Measurements from ENCODE around the gene SOS1. TPM values are rescaled to one million over a fixed set of nuclear protein-coding genes. Genes with fewer than 3 reads are reported as not detected.

Gene SOS1
- total and polyA plus RNA-seq, 2 of the 13 experiments (the other 11 are each of a cell fraction or from before 2014, with no cell fraction given) = 20.8 to 60.4 TPM

DNA sequence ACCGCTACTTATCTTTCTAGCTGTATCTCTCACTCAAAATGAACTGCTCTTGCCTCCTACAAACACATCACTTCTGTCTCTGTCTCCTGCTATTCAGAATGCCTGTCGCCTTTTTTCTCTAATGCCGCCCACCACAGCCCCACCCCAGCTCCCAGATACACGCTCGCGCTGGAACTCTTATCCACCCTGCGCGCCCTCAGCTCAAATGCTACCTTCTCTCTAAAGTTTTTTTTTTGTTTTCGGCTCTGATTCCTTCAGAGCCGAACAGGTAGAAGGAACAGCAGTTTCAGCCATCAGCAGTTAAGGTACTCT lies 3.9 kb upstream of the SOS1 start (continued):
- no peak for TF ChIP-seq NONO (IDR thresholded peaks at IDR 0.05)
- TF ChIP-seq NONO (CRISPR knock-in tag; conservative IDR thresholded peaks at IDR 0.05) = no peak
- TF ChIP-seq CENPT (CRISPR knock-in tag; IDR thresholded peaks at IDR 0.05; ENCODE audit: low read depth) = no peak
- no peak for TF ChIP-seq ZNF780A (CRISPR knock-in tag; IDR thresholded peaks at IDR 0.05)
- no peak for TF ChIP-seq IKZF1 (IDR thresholded peaks at IDR 0.05)
- TF ChIP-seq RBM22 (optimal IDR thresholded peaks at IDR 0.05; ENCODE audit: low read length) = no peak
- TF ChIP-seq ESRRA (CRISPR knock-in tag; IDR thresholded peaks at IDR 0.05; ENCODE audit: low read depth) = no peak
- TF ChIP-seq ZC3H4 (CRISPR knock-in tag; IDR thresholded peaks at IDR 0.05; ENCODE audit: borderline replicate concordance) = 0 out of 2 replicates have a peak, but pooled peaks have one; percentile 15
- TF ChIP-seq, protein P1, sequence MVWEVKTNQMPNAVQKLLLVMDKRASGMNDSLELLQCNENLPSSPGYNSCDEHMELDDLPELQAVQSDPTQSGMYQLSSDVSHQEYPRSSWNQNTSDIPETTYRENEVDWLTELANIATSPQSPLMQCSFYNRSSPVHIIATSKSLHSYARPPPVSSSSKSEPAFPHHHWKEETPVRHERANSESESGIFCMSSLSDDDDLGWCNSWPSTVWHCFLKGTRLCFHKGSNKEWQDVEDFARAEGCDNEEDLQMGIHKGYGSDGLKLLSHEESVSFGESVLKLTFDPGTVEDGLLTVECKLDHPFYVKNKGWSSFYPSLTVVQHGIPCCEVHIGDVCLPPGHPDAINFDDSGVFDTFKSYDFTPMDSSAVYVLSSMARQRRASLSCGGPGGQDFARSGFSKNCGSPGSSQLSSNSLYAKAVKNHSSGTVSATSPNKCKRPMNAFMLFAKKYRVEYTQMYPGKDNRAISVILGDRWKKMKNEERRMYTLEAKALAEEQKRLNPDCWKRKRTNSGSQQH (CRISPR knock-in tag; IDR thresholded peaks at IDR 0.05; ENCODE audit: low read depth) = no peak
- no peak for TF ChIP-seq TOPORS (CRISPR knock-in tag; IDR thresholded peaks at IDR 0.05)
- 0 out of 2 replicates have a peak, but pooled peaks have one; percentile 20 for TF ChIP-seq FLYWCH1 (CRISPR knock-in tag; IDR thresholded peaks at IDR 0.05)
- TF ChIP-seq ZNF180 (CRISPR knock-in tag; IDR thresholded peaks at IDR 0.05; ENCODE audit: borderline replicate concordance, low read depth) = 0 out of 2 replicates have a peak, but pooled peaks have one; percentile 27
- TF ChIP-seq, protein P2, sequence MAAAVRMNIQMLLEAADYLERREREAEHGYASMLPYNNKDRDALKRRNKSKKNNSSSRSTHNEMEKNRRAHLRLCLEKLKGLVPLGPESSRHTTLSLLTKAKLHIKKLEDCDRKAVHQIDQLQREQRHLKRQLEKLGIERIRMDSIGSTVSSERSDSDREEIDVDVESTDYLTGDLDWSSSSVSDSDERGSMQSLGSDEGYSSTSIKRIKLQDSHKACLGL (CRISPR knock-in tag; IDR thresholded peaks at IDR 0.05) = no peak
- TF ChIP-seq, protein P3, sequence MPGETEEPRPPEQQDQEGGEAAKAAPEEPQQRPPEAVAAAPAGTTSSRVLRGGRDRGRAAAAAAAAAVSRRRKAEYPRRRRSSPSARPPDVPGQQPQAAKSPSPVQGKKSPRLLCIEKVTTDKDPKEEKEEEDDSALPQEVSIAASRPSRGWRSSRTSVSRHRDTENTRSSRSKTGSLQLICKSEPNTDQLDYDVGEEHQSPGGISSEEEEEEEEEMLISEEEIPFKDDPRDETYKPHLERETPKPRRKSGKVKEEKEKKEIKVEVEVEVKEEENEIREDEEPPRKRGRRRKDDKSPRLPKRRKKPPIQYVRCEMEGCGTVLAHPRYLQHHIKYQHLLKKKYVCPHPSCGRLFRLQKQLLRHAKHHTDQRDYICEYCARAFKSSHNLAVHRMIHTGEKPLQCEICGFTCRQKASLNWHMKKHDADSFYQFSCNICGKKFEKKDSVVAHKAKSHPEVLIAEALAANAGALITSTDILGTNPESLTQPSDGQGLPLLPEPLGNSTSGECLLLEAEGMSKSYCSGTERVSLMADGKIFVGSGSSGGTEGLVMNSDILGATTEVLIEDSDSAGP (CRISPR knock-in tag; IDR thresholded peaks at IDR 0.05; ENCODE audit: borderline replicate concordance) = no peak
- no peak for TF ChIP-seq PRMT3 (CRISPR knock-in tag; IDR thresholded peaks at IDR 0.05; ENCODE audit: borderline replicate concordance, low read depth)
- no peak for TF ChIP-seq HES4 (CRISPR knock-in tag; IDR thresholded peaks at IDR 0.05; ENCODE audit: borderline replicate concordance)
- TF ChIP-seq ZSCAN9 (CRISPR knock-in tag; IDR thresholded peaks at IDR 0.05; ENCODE audit: borderline replicate concordance) = no peak
- no peak for TF ChIP-seq ZNF207 (IDR thresholded peaks at IDR 0.05; ENCODE audit: borderline replicate concordance)
- TF ChIP-seq, protein P4, sequence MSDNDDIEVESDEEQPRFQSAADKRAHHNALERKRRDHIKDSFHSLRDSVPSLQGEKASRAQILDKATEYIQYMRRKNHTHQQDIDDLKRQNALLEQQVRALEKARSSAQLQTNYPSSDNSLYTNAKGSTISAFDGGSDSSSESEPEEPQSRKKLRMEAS (IDR thresholded peaks at IDR 0.05) = no peak
- peak; percentile 0 for TF ChIP-seq PHF5A (CRISPR knock-in tag; IDR thresholded peaks at IDR 0.05; ENCODE audit: low read depth, unreplicated experiment)
- no peak for TF ChIP-seq SMAD9 (CRISPR knock-in tag; IDR thresholded peaks at IDR 0.05)
- no peak for TF ChIP-seq ELF4 (CRISPR knock-in tag; IDR thresholded peaks at IDR 0.05; ENCODE audit: borderline replicate concordance)
- no peak for TF ChIP-seq ATF7-NPFF (CRISPR knock-in tag; IDR thresholded peaks at IDR 0.05; ENCODE audit: low read depth)

Data from HepG2 (cell line).